22Rv1 (cell line): Measurements from ENCODE around the gene TMEM233.
"Not testable (repeated sequence)": the region's sequence is repeated elsewhere in the genome, so short reads cannot be mapped to it uniquely, and the experiment has no call there.

ENCODE experiments used
- H3K27ac ChIP-seq: fragments of 450-650 bp; 2 replicates; pipeline ENCODE4 v1.5.1; 2017
- CTCF ChIP-seq: fragments of 450-650 bp; IDR thresholded peaks from 2 replicates; pipeline ENCODE4 v1.5.1; 2017; ENCODE audit warnings: mild to moderate bottlenecking
- ZFX ChIP-seq: fragments of 450-650 bp; IDR thresholded peaks from 2 replicates; pipeline ENCODE4 v1.6.1; 2017; ENCODE audit warnings: antibody characterized with exemption, borderline replicate concordance

TMEM233 gene

GRCh38 chr12:119644930-119645329 lies 51.4 kb downstream of the TMEM233 start:
- H3K27ac ChIP-seq, result no peak overlapping the region
- TF ChIP-seq CTCF (no peak), ZFX (no peak)

GRCh38 chr12:119645535-119646059 lies 52.0 kb downstream of the TMEM233 start:
- no peak overlapping the region for H3K27ac ChIP-seq
- no peak for TF ChIP-seq CTCF
- no peak for TF ChIP-seq ZFX

GRCh38 chr12:119649202-119649808 lies 55.7 kb downstream of the TMEM233 start:
- no peak overlapping the region for H3K27ac ChIP-seq
- TF ChIP-seq CTCF (peak; percentile 97), ZFX (no peak)

GRCh38 chr12:119652665-119653064 lies 59.1 kb downstream of the TMEM233 start:
- TF ChIP-seq ZFX (no peak), CTCF (no peak)
- no peak overlapping the region for H3K27ac ChIP-seq

GRCh38 chr12:119657001-119657400 lies 63.4 kb downstream of the TMEM233 start:
- not testable (repeated sequence) for H3K27ac ChIP-seq

- H3K27ac ChIP-seq, result not testable (repeated sequence)
Measured at GRCh38 chr12:119658166-119658565, 64.6 kb downstream of the TMEM233 start.

- no peak overlapping the region for H3K27ac ChIP-seq
- TF ChIP-seq ZFX, result no peak
- peak; percentile 99 for TF ChIP-seq CTCF
Measured at GRCh38 chr12:119659289-119659897, 65.8 kb downstream of the TMEM233 start.

GRCh38 chr12:119660076-119660475 lies 66.5 kb downstream of the TMEM233 start:
- TF ChIP-seq CTCF (no peak), ZFX (no peak)
- H3K27ac ChIP-seq, result no peak overlapping the region
